ENCODE data around the gene TRAPPC3. TPM values are rescaled to one million over a fixed set of nuclear protein-coding genes. Genes with fewer than 3 reads are reported as not detected.
A peak's percentile ranks its signal among the peaks of the same experiment; 100 is the strongest.

TRAPPC3 gene
- total RNA-seq, 4 donors from 2014 or later = 68.3 to 132 (median 112) TPM

- DNase-seq = no peak
- 70% methylated on average over 1 to 2 of the region's 2 CpGs for WGBS, 2 donors
- H3K27ac ChIP-seq = peak overlapping the region in 3 of 4 donors; percentile 59 to 69 (median 60)
- no peak overlapping the region for H3K4me3 ChIP-seq
- intact Hi-C loops (cut with DNase I) = no loop called here
- no peaks in the 10 kb centered on the region for H3K9me3 ChIP-seq
- peaks cover 33 to 47% (median 36%) of the 10 kb centered on the region in 3 donors for H3K36me3 ChIP-seq
- H3K27me3 ChIP-seq = no peaks in the 10 kb centered on the region
- TF ChIP-seq, protein P1, sequence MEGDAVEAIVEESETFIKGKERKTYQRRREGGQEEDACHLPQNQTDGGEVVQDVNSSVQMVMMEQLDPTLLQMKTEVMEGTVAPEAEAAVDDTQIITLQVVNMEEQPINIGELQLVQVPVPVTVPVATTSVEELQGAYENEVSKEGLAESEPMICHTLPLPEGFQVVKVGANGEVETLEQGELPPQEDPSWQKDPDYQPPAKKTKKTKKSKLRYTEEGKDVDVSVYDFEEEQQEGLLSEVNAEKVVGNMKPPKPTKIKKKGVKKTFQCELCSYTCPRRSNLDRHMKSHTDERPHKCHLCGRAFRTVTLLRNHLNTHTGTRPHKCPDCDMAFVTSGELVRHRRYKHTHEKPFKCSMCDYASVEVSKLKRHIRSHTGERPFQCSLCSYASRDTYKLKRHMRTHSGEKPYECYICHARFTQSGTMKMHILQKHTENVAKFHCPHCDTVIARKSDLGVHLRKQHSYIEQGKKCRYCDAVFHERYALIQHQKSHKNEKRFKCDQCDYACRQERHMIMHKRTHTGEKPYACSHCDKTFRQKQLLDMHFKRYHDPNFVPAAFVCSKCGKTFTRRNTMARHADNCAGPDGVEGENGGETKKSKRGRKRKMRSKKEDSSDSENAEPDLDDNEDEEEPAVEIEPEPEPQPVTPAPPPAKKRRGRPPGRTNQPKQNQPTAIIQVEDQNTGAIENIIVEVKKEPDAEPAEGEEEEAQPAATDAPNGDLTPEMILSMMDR (IDR thresholded peaks at IDR 0.05) = no peak
- H3K4me1 ChIP-seq = peaks cover 2 to 24% (median 5%) of the 10 kb centered on the region in 3 donors
These were observed 33.4 kb upstream of the TRAPPC3 start for GRCh38 chr1:36182734-36183133.

- WGBS, 2 donors = 90 to 91% methylated on average over 12 to 19 of the region's 19 CpGs
- Histone ChIP-seq H3K27me3 (no peaks in the 10 kb centered on the region), H3K36me3 (peaks cover 55 to 83% (median 66%) of the 10 kb centered on the region in 3 donors), H3K4me3 (no peak overlapping the region), H3K27ac (peak overlapping the region in 3 of 4 donors; percentile 46 to 63 (median 50)), H3K4me1 (peaks cover 7 to 36% (median 13%) of the 10 kb centered on the region in 3 donors), H3K9me3 (no peaks in the 10 kb centered on the region)
- no peak for DNase-seq
- intact Hi-C loops (cut with DNase I) = no loop called here
- TF ChIP-seq POLR2A (IDR thresholded peaks at IDR 0.05) = no peak
- TF ChIP-seq, protein P1 (IDR thresholded peaks at IDR 0.05) = no peak
These were observed 29.9 kb upstream of the TRAPPC3 start for GRCh38 chr1:36179220-36179600.

DNA sequence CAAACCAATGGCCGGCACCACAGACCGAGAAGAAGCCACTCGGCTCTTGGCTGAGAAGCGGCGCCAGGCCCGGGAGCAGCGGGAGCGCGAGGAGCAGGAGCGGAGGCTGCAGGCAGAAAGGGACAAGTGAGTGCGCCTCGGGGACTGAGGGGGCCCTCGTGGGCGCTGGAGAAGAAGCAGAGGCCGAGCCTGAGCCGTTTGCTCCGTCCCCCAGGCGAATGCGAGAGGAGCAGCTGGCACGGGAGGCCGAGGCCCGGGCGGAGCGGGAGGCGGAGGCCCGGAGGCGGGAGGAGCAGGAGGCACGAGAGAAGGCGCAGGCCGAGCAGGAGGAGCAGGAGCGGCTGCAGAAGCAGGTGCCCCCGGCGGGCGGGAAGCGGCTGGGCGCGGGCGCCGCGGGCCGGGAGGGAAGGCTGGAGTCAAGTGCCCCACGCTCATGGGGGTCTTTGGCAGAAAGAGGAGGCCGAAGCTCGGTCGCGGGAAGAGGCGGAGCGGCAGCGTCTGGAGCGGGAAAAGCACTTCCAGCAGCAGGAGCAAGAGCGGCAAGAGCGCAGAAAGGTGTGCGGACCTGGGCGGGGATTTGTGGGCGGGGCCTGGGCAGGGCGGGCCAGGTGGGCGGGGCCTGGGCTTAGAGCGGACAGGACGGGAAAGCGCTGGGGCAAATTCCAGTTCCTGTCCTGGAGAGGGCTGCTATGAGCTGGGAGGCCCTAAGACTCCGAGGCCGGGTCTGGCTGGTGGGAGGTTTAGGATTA, 29.4 kb upstream of the TRAPPC3 start:
- Histone ChIP-seq H3K27ac (peak overlapping the region in 3 of 4 donors; percentile 46 to 63 (median 50)), H3K27me3 (no peaks in the 10 kb centered on the region), H3K4me1 (peaks cover 7 to 41% (median 13%) of the 10 kb centered on the region in 3 donors), H3K4me3 (no peak overlapping the region), H3K9me3 (no peaks in the 10 kb centered on the region), H3K36me3 (peaks cover 61 to 88% (median 72%) of the 10 kb centered on the region in 3 donors)
- 73 to 82% methylated on average over 24 to 35 of the region's 62 CpGs for WGBS, 2 donors
- TF ChIP-seq, protein P1 (IDR thresholded peaks at IDR 0.05) = no peak
- TF ChIP-seq POLR2A (IDR thresholded peaks at IDR 0.05) = no peak
- DNase-seq = no peak
- intact Hi-C loops (cut with DNase I) = no loop called here

DNA sequence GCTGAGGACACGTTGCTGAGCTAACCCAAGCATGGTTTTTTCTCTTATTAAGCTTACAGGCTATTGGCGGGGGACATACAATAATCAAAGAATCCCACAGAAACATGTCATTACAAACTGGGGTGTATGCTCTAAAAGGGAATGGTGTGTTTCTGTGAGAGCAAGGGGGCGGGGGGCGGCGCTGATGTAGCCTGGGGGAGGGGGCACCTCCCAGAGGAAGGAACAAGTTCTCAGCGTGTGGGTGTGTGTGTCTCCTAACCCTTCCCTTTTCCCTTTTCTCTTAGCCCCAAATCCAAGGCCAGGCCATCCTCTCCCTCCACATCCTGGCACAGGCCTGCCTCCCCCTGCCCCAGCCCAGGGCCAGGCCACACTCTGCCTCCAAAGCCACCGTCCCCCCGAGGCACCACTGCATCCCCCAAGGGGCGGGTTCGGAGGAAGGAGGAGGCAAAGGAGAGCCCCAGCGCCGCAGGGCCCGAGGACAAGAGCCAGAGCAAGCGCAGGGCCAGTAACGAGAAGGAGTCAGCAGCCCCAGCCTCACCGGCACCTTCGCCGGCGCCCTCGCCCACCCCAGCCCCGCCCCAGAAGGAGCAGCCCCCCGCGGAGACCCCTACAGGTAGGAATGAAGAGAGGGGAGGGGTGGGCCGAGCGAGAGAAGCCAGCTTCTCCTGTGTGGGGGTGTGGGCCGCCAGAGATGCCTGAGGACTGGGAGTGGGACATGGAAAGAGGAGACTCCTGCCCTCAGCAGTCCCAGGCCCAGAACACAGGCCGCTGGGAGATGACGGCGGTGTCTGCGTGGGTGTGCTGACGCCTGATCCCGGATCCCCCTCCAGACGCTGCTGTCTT, 28.5 kb upstream of the TRAPPC3 start:
- Histone ChIP-seq H3K27ac (peak overlapping the region in 3 of 4 donors; percentile 27 to 63 (median 46)), H3K4me3 (no peak overlapping the region), H3K27me3 (no peaks in the 10 kb centered on the region), H3K4me1 (peaks cover 10 to 43% (median 16%) of the 10 kb centered on the region in 3 donors), H3K36me3 (peaks cover 69 to 97% (median 80%) of the 10 kb centered on the region in 3 donors), H3K9me3 (no peaks in the 10 kb centered on the region)
- WGBS, 2 donors = 90 to 91% methylated on average over 5 to 21 of the region's 33 CpGs
- TF ChIP-seq, protein P1 (IDR thresholded peaks at IDR 0.05) = no peak
- no peak for TF ChIP-seq POLR2A (IDR thresholded peaks at IDR 0.05)
- intact Hi-C loops (cut with DNase I) = no loop called here
- DNase-seq = no peak

Data from esophagus squamous epithelium (tissue), 5 donors.